Osteocyte (in vitro differentiated cells): ENCODE results near the gene ZNF695. TPM values are rescaled to one million over a fixed set of nuclear protein-coding genes. Genes with fewer than 3 reads are reported as not detected.

Source experiments
- DNase-seq: peaks from one replicate; pipeline ENCODE4 v3.0.0; 2021; ENCODE audit warnings: mixed read lengths; ENCODE audit not compliant: unreplicated experiment; ENCODE audit errors: extremely low spot score
- H3K27ac Mint-ChIP-seq: one replicate; pipeline ENCODE4 v1.8.0; 2021; ENCODE audit warnings: mild to moderate bottlenecking, mixed read lengths; ENCODE audit not compliant: unreplicated experiment
- H3K27me3 Mint-ChIP-seq: one replicate; pipeline ENCODE4 v1.8.0; 2021; ENCODE audit warnings: mixed read lengths; ENCODE audit not compliant: unreplicated experiment
- H3K36me3 Mint-ChIP-seq: one replicate; pipeline ENCODE4 v1.8.0; 2021; ENCODE audit warnings: mixed read lengths; ENCODE audit not compliant: unreplicated experiment
- H3K4me1 Mint-ChIP-seq: one replicate; pipeline ENCODE4 v1.8.0; 2021; ENCODE audit warnings: mixed read lengths; ENCODE audit not compliant: unreplicated experiment
- H3K4me3 Mint-ChIP-seq: one replicate; pipeline ENCODE4 v1.8.0; 2021; ENCODE audit warnings: mild to moderate bottlenecking, moderate library complexity, mixed read lengths; ENCODE audit not compliant: unreplicated experiment
- H3K9me3 Mint-ChIP-seq: one replicate; pipeline ENCODE4 v1.8.0; 2021; ENCODE audit warnings: mixed read lengths; ENCODE audit not compliant: unreplicated experiment
- CTCF ChIP-seq: fragments of 200-600 bp; sonication (generic); IDR thresholded peaks from 2 replicates; pipeline ENCODE4 v1.5.0; 2021; ENCODE audit warnings: antibody characterized with exemption, mild to moderate bottlenecking, moderate library complexity
- long read RNA-seq: library from polyadenylated mRNA; unstranded; transcript quantifications from one replicate; pipeline ENCODE4 v2.0.0, GENCODE V29; 2021
- total RNA-seq: library from RNA; stranded (reverse); gene quantifications from 2 replicates; pipeline ENCODE4 v1.2.1, GENCODE V29; 2021

The ZNF695 gene
- 1.5 and 1.9 TPM in 2 replicates for total RNA-seq
- long read RNA-seq, partial matches to known transcripts, result 1 of 3 reads
- long read RNA-seq, other reads (novel, unspliced or antisense), result 1 of 3 reads

GRCh38 chr1:247007511-247008405 lies at the start of gene ZNF695:
Gene ZNF695 (minus strand): TSS chr1:247008057. CDS start chr1:247007908, 149 bp downstream.
- DNase-seq, result peak; percentile 97
- no peak for TF ChIP-seq CTCF
- Mint-ChIP-seq H3K4me1 (peaks cover 7% of the 10 kb centered on the region), H3K4me3 (peak within 1 kb of the TSS; percentile 100), H3K9me3 (peaks cover 9% of the 10 kb centered on the region), H3K27me3 (no peaks in the 10 kb centered on the region), H3K27ac (peak within 1 kb of the TSS; percentile 99), H3K36me3 (peaks cover 6% of the 10 kb centered on the region)

- Mint-ChIP-seq H3K36me3 (peaks cover 34% of the 10 kb centered on the region), H3K27me3 (no peaks in the 10 kb centered on the region), H3K27ac (no peak overlapping the region), H3K4me3 (no peak overlapping the region), H3K4me1 (peaks cover 21% of the 10 kb centered on the region), H3K9me3 (peaks cover 68% of the 10 kb centered on the region)
- TF ChIP-seq CTCF, result no peak
- DNase-seq, result no peak
Measured at GRCh38 chr1:247056071-247056470, 48.2 kb upstream of the ZNF695 start.

- Mint-ChIP-seq H3K9me3 (peaks cover 71% of the 10 kb centered on the region), H3K27ac (no peak overlapping the region), H3K4me3 (no peak overlapping the region), H3K4me1 (peaks cover 13% of the 10 kb centered on the region), H3K27me3 (no peaks in the 10 kb centered on the region), H3K36me3 (peaks cover 34% of the 10 kb centered on the region)
- DNase-seq, result no peak
- TF ChIP-seq CTCF, result no peak
Measured at GRCh38 chr1:247054992-247055415, 47.1 kb upstream of the ZNF695 start.

GRCh38 chr1:247047702-247048101 lies 39.8 kb upstream of the ZNF695 start:
- DNase-seq, result no peak
- Mint-ChIP-seq H3K27ac (no peak overlapping the region), H3K27me3 (no peaks in the 10 kb centered on the region), H3K36me3 (peaks cover 34% of the 10 kb centered on the region), H3K4me3 (no peak overlapping the region), H3K4me1 (no peaks in the 10 kb centered on the region), H3K9me3 (peaks cover 60% of the 10 kb centered on the region)
- no peak for TF ChIP-seq CTCF

GRCh38 chr1:247047260-247047659 lies 39.4 kb upstream of the ZNF695 start:
- Mint-ChIP-seq H3K9me3 (peaks cover 60% of the 10 kb centered on the region), H3K27ac (no peak overlapping the region), H3K27me3 (no peaks in the 10 kb centered on the region), H3K4me3 (no peak overlapping the region), H3K4me1 (no peaks in the 10 kb centered on the region), H3K36me3 (peaks cover 30% of the 10 kb centered on the region)
- no peak for DNase-seq
- no peak for TF ChIP-seq CTCF
